Medulla oblongata (tissue), 1 donor: ENCODE data around the gene MPI.
"Not testable (repeated sequence)": the region's sequence is repeated elsewhere in the genome, so short reads cannot be mapped to it uniquely, and the experiment has no call there.

Source experiments
- DNase-seq: peaks from one replicate; pipeline ENCODE4 v3.0.0-alpha.2; 2015; ENCODE audit errors: extremely low spot score

Gene MPI

GRCh38 chr15:74933573-74933972 lies 43.7 kb downstream of the MPI start:
- no peak for DNase-seq

- not testable (repeated sequence) for DNase-seq
Observed at GRCh38 chr15:74935193-74935592, 45.4 kb downstream of the MPI start.

GRCh38 chr15:74937272-74937589 lies 47.4 kb downstream of the MPI start:
- DNase-seq: no peak

DNA sequence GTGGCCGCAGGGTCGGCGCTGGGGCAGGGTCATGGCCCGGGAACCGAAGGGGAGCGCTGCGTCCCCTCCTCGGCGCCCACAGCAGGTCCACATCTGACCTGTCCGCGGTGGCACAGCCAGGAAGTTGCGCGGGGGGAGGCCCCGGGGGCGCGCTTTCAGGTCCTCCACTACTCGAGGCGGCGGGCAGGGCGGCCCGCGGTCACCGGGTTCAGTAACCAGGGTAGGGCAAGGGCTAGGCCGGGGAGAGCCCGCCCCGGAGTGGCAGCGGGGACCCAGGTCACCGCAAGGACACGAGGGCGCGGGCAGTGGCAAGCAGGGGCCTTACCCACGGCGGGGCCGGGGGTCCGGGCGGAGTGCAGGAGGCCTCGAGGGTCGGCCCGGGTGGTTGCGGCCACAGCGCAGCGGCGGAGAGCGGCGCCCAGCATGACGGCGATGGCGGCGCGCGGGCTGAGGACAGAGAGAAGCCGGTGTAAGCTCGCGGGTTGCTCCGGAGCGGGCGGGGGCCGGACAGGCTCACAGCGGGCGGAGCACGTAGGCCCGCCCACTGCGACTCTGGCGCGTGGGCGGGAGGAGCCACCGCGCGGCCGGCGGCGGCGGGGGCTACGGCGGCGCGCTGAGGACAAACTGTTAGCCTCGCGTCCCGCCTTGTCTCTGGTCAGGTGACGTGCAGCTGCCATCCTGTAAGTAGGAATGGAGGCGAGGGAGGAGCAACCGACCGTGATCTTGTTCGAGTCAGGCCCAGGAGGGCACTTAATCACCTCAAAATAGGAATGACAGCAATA lies 47.9 kb downstream of the MPI start, which contains the start of gene COX5A:
Gene COX5A, minus strand, starts transcription at position 484 of the 782 bp plus-strand sequence. Its CDS starts 59 bp downstream, at position 425.
- DNase-seq: peak; percentile 97

GRCh38 chr15:74950078-74950908 lies 60.5 kb downstream of the MPI start:
- DNase-seq: peak; percentile 92

DNA sequence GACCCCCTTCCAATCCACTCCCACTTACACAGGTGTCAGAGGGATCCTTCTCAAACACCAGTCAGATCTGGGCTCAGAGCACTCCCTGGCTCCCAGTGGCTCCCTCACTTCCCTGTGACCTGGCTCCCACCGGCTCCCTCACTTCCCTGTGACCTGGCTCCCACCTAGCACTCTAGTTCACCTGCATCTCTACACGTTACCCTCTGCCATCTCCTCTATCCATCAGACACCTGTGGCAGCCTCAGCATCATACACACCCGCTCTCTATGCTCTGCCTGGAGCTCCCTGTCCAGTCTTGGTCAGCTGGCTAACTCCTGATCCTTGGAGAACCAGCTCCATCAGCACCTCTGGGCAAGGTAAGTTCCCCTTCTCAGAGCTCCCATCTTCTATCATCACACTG lies 61.2 kb downstream of the MPI start:
- DNase-seq: no peak
